Trophoblast cell (in vitro differentiated cells and primary cell): ENCODE data around the gene CCDC78.
A peak's percentile ranks its signal among the peaks of the same experiment; 100 is the strongest.

Experiments
- DNase-seq, 2 donors: peaks; one replicate each; pipeline ENCODE4 v3.0.0-alpha.2; 2016
- H2AFZ ChIP-seq: 2 replicates; pipeline ENCODE4 v1.6.1; 2013; ENCODE audit warnings: low read length, moderate library complexity, mild to moderate bottlenecking; ENCODE audit not compliant: insufficient read depth, poor library complexity
- H2AK5ac ChIP-seq: 2 replicates; pipeline ENCODE4 v1.6.1; 2013; ENCODE audit warnings: mild to moderate bottlenecking, low read length
- H2BK120ac ChIP-seq: 2 replicates; pipeline ENCODE4 v1.6.1; 2013; ENCODE audit warnings: low read length, mild to moderate bottlenecking, moderate library complexity; ENCODE audit not compliant: insufficient read depth, poor library complexity
- H2BK12ac ChIP-seq: 2 replicates; pipeline ENCODE4 v1.6.1; 2013; ENCODE audit warnings: mild to moderate bottlenecking, low read length, moderate library complexity
- H2BK5ac ChIP-seq: 2 replicates; pipeline ENCODE4 v1.6.1; 2013; ENCODE audit warnings: low read length, low read depth, moderate library complexity, mild to moderate bottlenecking; ENCODE audit not compliant: poor library complexity
- H3K14ac ChIP-seq: 2 replicates; pipeline ENCODE4 v1.6.1; 2013; ENCODE audit warnings: mild to moderate bottlenecking, low read length
- H3K18ac ChIP-seq: 2 replicates; pipeline ENCODE4 v1.6.1; 2013; ENCODE audit warnings: mild to moderate bottlenecking, low read length
- H3K23ac ChIP-seq: 2 replicates; pipeline ENCODE4 v1.6.1; 2013; ENCODE audit warnings: low read length
- H3K27ac ChIP-seq: 2 replicates; pipeline ENCODE4 v1.5.1; 2013; ENCODE audit warnings: low read depth, mild to moderate bottlenecking, inconsistent platforms, low read length, moderate library complexity
- H3K27me3 ChIP-seq: 2 replicates; pipeline ENCODE4 v1.6.1; 2013; ENCODE audit warnings: inconsistent platforms, mild to moderate bottlenecking, low read length, moderate library complexity; ENCODE audit not compliant: insufficient read depth
- H3K36me3 ChIP-seq, 2 experiments: 1 replicate in 1 of 2; 2 replicates in 1 of 2; pipeline ENCODE4 v1.6.1; 2013; ENCODE audit warnings: low read length in 2 of 2, mild to moderate bottlenecking in 2 of 2, moderate library complexity in 1 of 2; ENCODE audit not compliant: insufficient read depth in 2 of 2, control insufficient read depth in 1 of 2
- H3K4ac ChIP-seq: 2 replicates; pipeline ENCODE4 v1.6.1; 2013; ENCODE audit warnings: low read depth, mild to moderate bottlenecking, low read length, moderate library complexity
- H3K4me1 ChIP-seq, 2 experiments: 1 replicate in 1 of 2; 2 replicates in 1 of 2; pipeline ENCODE4 v1.6.1; 2013; ENCODE audit warnings: low read length in 2 of 2, mild to moderate bottlenecking in 2 of 2, moderate library complexity in 1 of 2; ENCODE audit not compliant: insufficient read depth in 2 of 2, control insufficient read depth in 1 of 2
- H3K4me2 ChIP-seq: 2 replicates; pipeline ENCODE4 v1.6.1; 2013; ENCODE audit warnings: inconsistent platforms, mild to moderate bottlenecking, low read length, moderate library complexity
- H3K4me3 ChIP-seq: 2 replicates; pipeline ENCODE4 v1.5.1; 2013; ENCODE audit warnings: mild to moderate bottlenecking, low read depth, low read length, inconsistent platforms
- H3K79me1 ChIP-seq: one replicate; pipeline ENCODE4 v1.6.1; 2013; ENCODE audit warnings: low read length
- H3K79me2 ChIP-seq: 2 replicates; pipeline ENCODE4 v1.6.1; 2013; ENCODE audit warnings: low read length, mild to moderate bottlenecking; ENCODE audit not compliant: control insufficient read depth, insufficient read depth, poor library complexity
- H3K9ac ChIP-seq: 2 replicates; pipeline ENCODE4 v1.6.1; 2013; ENCODE audit warnings: mild to moderate bottlenecking, low read length
- H3K9me3 ChIP-seq: 2 replicates; pipeline ENCODE4 v1.6.1; 2013; ENCODE audit warnings: low read depth, mild to moderate bottlenecking, control low read depth, inconsistent platforms, low read length; ENCODE audit not compliant: insufficient read depth
- H4K12ac ChIP-seq: 2 replicates; pipeline ENCODE4 v1.6.1; 2013; ENCODE audit warnings: low read depth, mild to moderate bottlenecking, low read length, moderate library complexity
- H4K8ac ChIP-seq: 2 replicates; pipeline ENCODE4 v1.6.1; 2013; ENCODE audit warnings: low read depth, mild to moderate bottlenecking, low read length, moderate library complexity
- H4K91ac ChIP-seq: one replicate; pipeline ENCODE4 v1.6.1; 2013; ENCODE audit warnings: low read depth, mild to moderate bottlenecking, low read length, moderate library complexity
- WGBS: extraction: QIAGEN DNeasy Blood & Tissue Kit; methylation state at CpG from one replicate; pipeline ENCODE4 v1.1.7; 2013; ENCODE audit warnings: missing lambda C conversion rate; ENCODE audit not compliant: insufficient read length, insufficient coverage; ENCODE audit errors: extremely low coverage; 5-methylcytosine and 5-hydroxymethylcytosine counted together

Gene CCDC78

DNA sequence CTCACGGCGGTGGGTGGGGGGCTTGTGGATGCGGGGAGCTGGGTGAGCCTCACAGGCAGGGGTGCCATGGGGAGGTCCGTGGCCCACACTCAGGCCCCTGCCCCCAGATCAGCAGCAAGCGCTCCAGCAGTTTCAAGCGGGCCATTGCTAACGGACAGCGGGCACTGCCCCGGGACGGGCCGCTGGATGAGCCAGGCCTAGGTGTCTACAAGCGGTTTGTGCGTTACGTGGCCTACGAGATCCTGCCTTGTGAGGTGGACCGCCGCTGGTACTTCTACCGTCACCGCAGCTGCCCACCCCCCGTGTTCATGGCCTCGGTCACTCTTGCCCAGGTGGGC is 49.7 kb downstream of the CCDC78 start:
- H3K4me1 ChIP-seq = peaks cover 19 to 20% of the 10 kb centered on the region in 2 experiments
- WGBS = no CpG with 5 or more reads among the region's 21 CpGs
- DNase-seq = no peak

GRCh38 chr16:675884-676564 is 50.2 kb downstream of the CCDC78 start:
- Histone ChIP-seq H3K79me1 (peaks cover 8% of the 10 kb centered on the region), H3K18ac (no peak overlapping the region), H2AFZ (no peak overlapping the region), H3K36me3 (peaks cover 33 to 36% of the 10 kb centered on the region in 2 experiments), H3K79me2 (peaks cover 11% of the 10 kb centered on the region), H4K91ac (no peak overlapping the region), H4K12ac (no peak overlapping the region), H4K8ac (no peak overlapping the region), H3K9me3 (peaks cover 2% of the 10 kb centered on the region), H3K4me1 (peaks cover 14 to 15% of the 10 kb centered on the region in 2 experiments), H2BK12ac (no peak overlapping the region), H3K4ac (no peak overlapping the region), H3K4me3 (no peak overlapping the region), H3K27ac (no peak overlapping the region), H2BK120ac (no peak overlapping the region), H3K23ac (no peak overlapping the region), H2AK5ac (no peak overlapping the region), H3K4me2 (peak overlapping the region; percentile 63), H3K9ac (no peak overlapping the region), H3K27me3 (peaks cover 3% of the 10 kb centered on the region), H3K14ac (no peak overlapping the region), H2BK5ac (no peak overlapping the region)
- WGBS = no CpG with 5 or more reads among the region's 25 CpGs
- no peak for DNase-seq

More for the DNA sequence above, 49.7 kb downstream of the CCDC78 start:
- no peak overlapping the region for H2BK120ac ChIP-seq
- H2BK5ac ChIP-seq = no peak overlapping the region
- H4K91ac ChIP-seq = no peak overlapping the region
- H2AK5ac ChIP-seq = no peak overlapping the region
- peaks cover 15% of the 10 kb centered on the region for H3K79me2 ChIP-seq
- peaks cover 8% of the 10 kb centered on the region for H3K79me1 ChIP-seq
- no peak overlapping the region for H3K14ac ChIP-seq
- H3K9ac ChIP-seq = no peak overlapping the region
- H3K4me3 ChIP-seq = no peak overlapping the region
- no peak overlapping the region for H3K23ac ChIP-seq
- H3K9me3 ChIP-seq = peaks cover 2% of the 10 kb centered on the region
- H3K4me2 ChIP-seq = no peak overlapping the region
- no peak overlapping the region for H2AFZ ChIP-seq
- peaks cover 3% of the 10 kb centered on the region for H3K27me3 ChIP-seq
- no peak overlapping the region for H3K4ac ChIP-seq
- H2BK12ac ChIP-seq = no peak overlapping the region
- no peak overlapping the region for H4K12ac ChIP-seq
- no peak overlapping the region for H3K18ac ChIP-seq
- peaks cover 33 to 36% of the 10 kb centered on the region in 2 experiments for H3K36me3 ChIP-seq
- H3K27ac ChIP-seq = no peak overlapping the region
- H4K8ac ChIP-seq = no peak overlapping the region

DNA sequence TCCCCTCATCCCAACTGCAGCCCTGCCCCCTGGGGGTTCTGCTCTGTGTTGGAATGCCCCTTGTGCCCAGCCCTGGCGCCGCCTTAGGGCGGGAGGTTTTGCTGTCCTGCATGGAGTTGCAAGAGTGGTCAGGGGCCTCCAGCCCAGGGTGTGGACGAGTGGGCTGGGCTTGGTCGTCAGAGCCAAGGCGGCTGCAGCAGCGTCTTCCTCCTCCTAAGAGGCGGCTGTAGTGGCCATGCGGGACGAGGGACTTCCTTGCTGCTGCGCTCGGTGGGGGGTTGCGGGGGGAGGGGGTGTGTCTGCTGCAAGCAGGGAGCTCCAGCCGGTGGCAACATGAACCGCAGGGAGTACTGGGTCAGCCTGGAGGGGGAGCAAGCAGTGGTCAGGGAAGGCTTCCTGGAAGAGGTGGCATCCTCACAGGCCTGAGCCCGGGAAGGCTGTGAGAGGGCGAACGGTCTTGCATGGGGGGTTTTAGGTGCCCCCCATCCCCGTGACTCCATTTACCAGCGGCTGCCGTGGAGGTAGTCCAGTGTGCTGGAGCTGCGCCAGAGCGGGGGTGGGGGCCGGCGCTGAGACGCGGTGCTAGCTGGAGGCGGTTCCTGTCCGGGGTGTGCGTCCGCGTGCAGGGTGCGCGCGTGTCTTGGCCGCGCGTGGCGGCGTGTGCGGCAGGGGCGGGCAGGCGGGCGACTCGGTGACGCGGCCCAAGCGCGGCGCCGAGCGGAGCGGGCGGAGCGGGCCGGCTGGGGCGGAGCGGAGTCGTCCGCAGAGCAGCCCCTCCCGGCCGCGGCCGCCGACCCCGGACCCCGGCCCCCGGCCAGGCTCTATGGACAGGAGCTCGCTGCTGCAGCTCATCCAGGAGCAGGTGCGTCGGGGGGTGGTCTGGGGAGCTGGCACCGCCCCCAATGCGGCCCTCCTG is 51.0 kb downstream of the CCDC78 start, which contains the start of gene RHBDL1:
TSS of gene RHBDL1 (plus strand) at position 704 of the 916 bp plus-strand sequence. CDS start at position 824, 120 bp downstream.
- peaks cover 4% of the 10 kb centered on the region for H3K79me2 ChIP-seq
- no peak within 1 kb of the TSS for H3K18ac ChIP-seq
- no CpG with 5 or more reads among the region's 73 CpGs for WGBS
- peak in 1 of 2 donors; percentile 39 for DNase-seq
- no peak within 1 kb of the TSS for H2BK120ac ChIP-seq
- peaks cover 41 to 42% of the 10 kb centered on the region in 2 experiments for H3K36me3 ChIP-seq
- H2BK5ac ChIP-seq = no peak within 1 kb of the TSS
- no peak within 1 kb of the TSS for H4K12ac ChIP-seq
- no peak within 1 kb of the TSS for H2AFZ ChIP-seq
- H3K4me2 ChIP-seq = peak within 1 kb of the TSS; percentile 63
- no peak within 1 kb of the TSS for H3K23ac ChIP-seq
- H4K91ac ChIP-seq = no peak within 1 kb of the TSS
- peaks cover 6% of the 10 kb centered on the region for H3K79me1 ChIP-seq
- H4K8ac ChIP-seq = no peak within 1 kb of the TSS
- H3K27me3 ChIP-seq = peaks cover 3% of the 10 kb centered on the region
- H2BK12ac ChIP-seq = no peak within 1 kb of the TSS
- H3K27ac ChIP-seq = no peak within 1 kb of the TSS
- no peak within 1 kb of the TSS for H2AK5ac ChIP-seq
- H3K4me1 ChIP-seq = peaks cover 12 to 13% of the 10 kb centered on the region in 2 experiments
- no peak within 1 kb of the TSS for H3K9ac ChIP-seq
- H3K4ac ChIP-seq = no peak within 1 kb of the TSS
- peak within 1 kb of the TSS; percentile 15 for H3K14ac ChIP-seq
- H3K9me3 ChIP-seq = peaks cover 2% of the 10 kb centered on the region
- H3K4me3 ChIP-seq = peak within 1 kb of the TSS; percentile 50

DNA sequence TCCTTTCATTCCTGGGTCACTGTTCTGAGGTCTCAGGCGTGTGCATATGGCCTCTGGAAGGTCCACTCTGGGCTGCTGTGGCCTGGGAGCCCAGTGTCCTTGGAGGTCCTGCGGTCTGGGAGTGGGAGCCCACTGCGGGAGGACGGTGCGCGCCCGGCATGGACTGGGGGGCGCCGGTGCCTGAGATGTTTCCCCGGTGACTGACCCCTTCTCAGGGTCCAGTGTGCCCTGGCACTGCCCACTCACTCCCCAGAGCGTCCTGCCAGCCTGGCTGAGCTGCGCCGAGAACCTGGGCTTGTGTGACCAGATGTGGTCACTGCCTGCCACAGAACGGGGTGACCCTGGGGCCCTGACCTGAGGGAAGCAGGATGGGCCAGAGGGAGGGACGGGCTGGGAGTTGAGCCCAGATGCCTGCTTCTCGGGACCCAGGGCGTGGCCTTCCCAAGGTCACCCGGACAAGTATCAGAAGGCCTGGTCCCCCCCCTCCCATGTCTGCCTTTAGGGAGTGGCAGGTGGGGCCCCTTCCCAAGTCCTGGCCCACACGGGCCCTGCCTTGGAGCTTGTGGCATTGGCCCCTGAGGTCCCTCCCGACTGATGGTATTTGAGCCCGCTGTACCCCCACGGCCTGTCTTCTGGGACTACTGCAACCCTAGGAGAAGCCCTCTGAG is 51.9 kb downstream of the CCDC78 start:
- H4K91ac ChIP-seq = no peak overlapping the region

More for the DNA sequence above, 51.9 kb downstream of the CCDC78 start:
- Histone ChIP-seq H3K23ac (no peak overlapping the region), H3K4me2 (no peak overlapping the region), H3K4me3 (no peak overlapping the region), H4K12ac (no peak overlapping the region), H4K8ac (no peak overlapping the region), H2AK5ac (no peak overlapping the region), H3K9me3 (peaks cover 2% of the 10 kb centered on the region), H3K18ac (no peak overlapping the region), H3K79me1 (peaks cover under 1% of the 10 kb centered on the region), H3K14ac (no peak overlapping the region), H2BK120ac (no peak overlapping the region), H3K4me1 (peaks cover 10 to 11% of the 10 kb centered on the region in 2 experiments), H3K4ac (no peak overlapping the region), H3K27ac (no peak overlapping the region), H3K27me3 (peaks cover 3% of the 10 kb centered on the region), H3K36me3 (peaks cover 49 to 51% of the 10 kb centered on the region in 2 experiments), H3K9ac (no peak overlapping the region), H3K79me2 (peaks cover under 1% of the 10 kb centered on the region), H2BK5ac (no peak overlapping the region), H2BK12ac (no peak overlapping the region), H2AFZ (no peak overlapping the region)
- no CpG with 5 or more reads among the region's 22 CpGs for WGBS
- no peak for DNase-seq
